Endothelial cell of umbilical vein (primary cell): ENCODE data around the gene SLC25A21. TPM values are rescaled to one million over a fixed set of nuclear protein-coding genes. Genes with fewer than 3 reads are reported as not detected.

Experiments used
- BruUV-seq: library from RNA; stranded (reverse); fragments of 400-500 nt; replicated peaks from 2 replicates; lab custom pipeline; 2021; lab: Mats Ljungman, UMichigan
- CTCF ChIA-PET: fragments of 300-600, 350-600 bp; sonication (Branson Sonifier 250); formaldehyde crosslinking; loops from one replicate; lab custom pipeline; 2021; ENCODE audit warnings: antibody characterized with exemption, inconsistent platforms; lab: Charles Lee
- POLR2A ChIA-PET: fragments of 300-600, 350-600 bp; sonication (Branson Sonifier 250); formaldehyde crosslinking; loops from one replicate; lab custom pipeline; 2021; ENCODE audit warnings: antibody characterized with exemption, inconsistent platforms; lab: Charles Lee
- DNase-seq: peaks from one replicate; pipeline ENCODE4 v3.0.0-alpha.2; 2011; ENCODE audit warnings: low read depth, low spot score
- FAIRE-seq: peaks from 2 replicates; lab custom pipeline; 2011; peaks lifted over from hg19 to GRCh38; lab: Jason Lieb, UNC
- H2AFZ ChIP-seq: 2 replicates; pipeline ENCODE4 v1.6.0; 2012; ENCODE audit warnings: low read depth, low read length, control low read depth, inconsistent platforms
- H3K27ac ChIP-seq: 2 replicates; pipeline ENCODE4 v1.5.1; 2011; ENCODE audit warnings: low read depth, mild to moderate bottlenecking, control low read depth, low read length, moderate library complexity; ENCODE audit not compliant: insufficient read depth
- H3K27me3 ChIP-seq, 2 experiments: 2 replicates each; pipeline versions ENCODE4 v1.6.0 to v1.6.1; 2011; ENCODE audit warnings: low read length in 2 of 2, mixed read lengths in 1 of 2; ENCODE audit not compliant: control insufficient read depth in 2 of 2, insufficient read depth in 2 of 2
- H3K36me3 ChIP-seq, 2 experiments: 2 replicates in 1 of 2; 3 replicates in 1 of 2; pipeline ENCODE4 v1.5.1; 2011; ENCODE audit warnings: low read length in 2 of 2, mild to moderate bottlenecking in 1 of 2, moderate library complexity in 1 of 2; ENCODE audit not compliant: control insufficient read depth in 2 of 2, insufficient read depth in 2 of 2; ENCODE audit errors: extremely low read depth in 1 of 2
- H3K4me1 ChIP-seq: 3 replicates; pipeline ENCODE4 v1.5.1; 2011; ENCODE audit warnings: mild to moderate bottlenecking, low read length; ENCODE audit not compliant: control insufficient read depth, insufficient read depth; ENCODE audit errors: extremely low read depth
- H3K4me2 ChIP-seq: 2 replicates; pipeline ENCODE4 v1.6.1; 2011; ENCODE audit warnings: low read length, control low read depth, mixed read lengths; ENCODE audit not compliant: insufficient read depth
- H3K4me3 ChIP-seq, 3 experiments: fragments of 200-600 bp in 1 of 3; sonication (generic), shearing (Covaris generic) in 1 of 3; replicated peaks in 1 of 3; 2 replicates each; pipeline ENCODE4 v1.5.1; 2011 to 2016; ENCODE audit warnings: control low read depth in 3 of 3, low read length in 3 of 3, mild to moderate bottlenecking in 2 of 3, inconsistent platforms in 1 of 3, low read depth in 1 of 3, moderate library complexity in 1 of 3; ENCODE audit not compliant: insufficient read depth in 1 of 3
- H3K79me2 ChIP-seq: 2 replicates; pipeline ENCODE4 v1.6.0; 2012; ENCODE audit warnings: low read length, inconsistent platforms; ENCODE audit not compliant: control insufficient read depth, insufficient read depth
- H3K9ac ChIP-seq: replicated peaks from 2 replicates; pipeline ENCODE3; 2011; ENCODE audit warnings: low read length, control low read depth; ENCODE audit not compliant: insufficient read depth; ENCODE audit errors: extremely low read depth
- H3K9me1 ChIP-seq: replicated peaks from 3 replicates; pipeline ENCODE4 v1.6.0; 2011; ENCODE audit warnings: mild to moderate bottlenecking, low read length; ENCODE audit not compliant: control insufficient read depth, insufficient read depth; ENCODE audit errors: extremely low read depth
- H3K9me3 ChIP-seq: replicated peaks from 2 replicates; pipeline ENCODE4 v1.5.1; 2012; ENCODE audit warnings: low read length, inconsistent platforms; ENCODE audit not compliant: control insufficient read depth, insufficient read depth
- H4K20me1 ChIP-seq: replicated peaks from 2 replicates; pipeline ENCODE3; 2011; ENCODE audit warnings: mild to moderate bottlenecking, low read length; ENCODE audit not compliant: control insufficient read depth, insufficient read depth; ENCODE audit errors: extremely low read depth
- CTCF ChIP-seq, 2 donors: IDR thresholded peaks; 1 replicate in 1 of 2; 2 replicates in 1 of 2; pipeline ENCODE4 v1.5.1; 2011; ENCODE audit warnings: low read length in 2 of 2, mild to moderate bottlenecking in 2 of 2, moderate library complexity in 2 of 2, control low read depth in 1 of 2, inconsistent platforms in 1 of 2, low read depth in 1 of 2; ENCODE audit not compliant: insufficient read depth in 1 of 2; ENCODE audit errors: extremely low read depth in 1 of 2
- EZH2 ChIP-seq: IDR thresholded peaks from 2 replicates; pipeline ENCODE4 v1.6.1; 2012; ENCODE audit warnings: borderline replicate concordance, low read depth, mild to moderate bottlenecking, moderate library complexity, low read length, inconsistent platforms; ENCODE audit not compliant: severe bottlenecking
- FOS ChIP-seq: IDR thresholded peaks from 2 replicates; pipeline ENCODE4 v1.6.1; 2011; ENCODE audit warnings: mild to moderate bottlenecking, low read length, moderate library complexity, borderline replicate concordance; ENCODE audit not compliant: insufficient read depth
- GATA2 ChIP-seq: IDR thresholded peaks from 2 replicates; pipeline ENCODE4 v1.7.0; 2011; ENCODE audit warnings: low read depth, mild to moderate bottlenecking, moderate library complexity, mixed read lengths, low read length; ENCODE audit not compliant: insufficient read length, insufficient read depth
- JUN ChIP-seq: IDR thresholded peaks from 2 replicates; pipeline ENCODE4 v1.6.1; 2011; ENCODE audit warnings: borderline replicate concordance, low read depth; ENCODE audit not compliant: insufficient read length, insufficient read depth
- MAX ChIP-seq: IDR thresholded peaks from 2 replicates; pipeline ENCODE4 v1.6.1; 2011; ENCODE audit not compliant: insufficient read depth, insufficient read length
- MYC ChIP-seq: IDR thresholded peaks from one replicate; pipeline ENCODE4 v1.6.1; 2011; ENCODE audit warnings: mild to moderate bottlenecking, low read depth, low read length
- POLR2A ChIP-seq: IDR thresholded peaks from 2 replicates; pipeline ENCODE4 v1.6.1; 2012; ENCODE audit warnings: low read depth, mild to moderate bottlenecking, control low read depth, low read length
- POLR2AphosphoS5 ChIP-seq: IDR thresholded peaks from 2 replicates; pipeline ENCODE4 v1.6.1; 2012; ENCODE audit warnings: low read depth, mild to moderate bottlenecking, control low read depth, low read length, moderate library complexity; ENCODE audit not compliant: insufficient read depth
- dilution Hi-C: fragments of 300-500 bp; cut with MboI; formaldehyde crosslinking; loops from one replicate; pipeline ENCODE4 v1.15.0; 2019; ENCODE audit warnings: low sequenced_read_pairs; ENCODE audit not compliant: extremely low pct_ligation_motif_present
- intact Hi-C: fragments of 100-400 bp; cut with micrococcal nuclease; formaldehyde crosslinking; loops from one replicate; pipeline ENCODE4 v1.10.0; 2022
- polyA plus RNA-seq, 4 experiments: library from polyadenylated mRNA; depleted of rRNA in 3 of 4; stranded (reverse) in 3 of 4; unstranded in 1 of 4; fragments of >200 nt; gene quantifications; 2 replicates each; pipeline versions ENCODE4 v1.2.1 to v1.2.3, GENCODE V29; 2011 to 2012; ENCODE audit warnings: missing spikeins in 1 of 4
- total RNA-seq: library from RNA; stranded (reverse); gene quantifications from 2 replicates; pipeline ENCODE4 v1.2.3, GENCODE V29; 2021

The SLC25A21 gene
- total and polyA plus RNA-seq, 2 donors (not counting 3 experiments of a cell fraction or from before 2014, with no cell fraction given), result 0.98 to 1.4 TPM

- Histone ChIP-seq H3K4me2 (no peak overlapping the region), H3K9ac (no peak overlapping the region), H2AFZ (no peak overlapping the region), H4K20me1 (no peaks in the 10 kb centered on the region), H3K79me2 (no peaks in the 10 kb centered on the region), H3K4me3 (no peak overlapping the region), H3K4me1 (no peaks in the 10 kb centered on the region), H3K27ac (no peak overlapping the region), H3K36me3 (no peaks in the 10 kb centered on the region), H3K9me3 (no peaks in the 10 kb centered on the region), H3K27me3 (no peaks in the 10 kb centered on the region), H3K9me1 (no peaks in the 10 kb centered on the region)
- TF ChIP-seq EZH2 (no peak), MYC (no peak), FOS (no peak), GATA2 (no peak), POLR2A (no peak), POLR2AphosphoS5 (no peak), MAX (no peak), JUN (no peak), CTCF (IDR thresholded peaks at IDR 0.05; ENCODE audit: extremely low read depth in 1 of 2, insufficient read depth in 1 of 2, low read depth in 1 of 2, low read length in 2 of 2) (no peak)
- CTCF ChIA-PET, result interaction anchor here (1.0 kb wide), 1 partner anchor 30 kb away, joined by 3 read pairs; no protein-coding TSS in a partner anchor
- intact Hi-C loops (no loop called here), dilution Hi-C loops (no loop called here)
- FAIRE-seq, result no peak
- no TSS peak for BruUV-seq
- POLR2A ChIA-PET, result no interaction called here
- DNase-seq, result no peak
These were observed 469.9 kb downstream of the SLC25A21 start for GRCh38 chr14:36702474-36702873.
